ENCODE results near the gene BEST1. TPM values are rescaled to one million over a fixed set of nuclear protein-coding genes. Genes with fewer than 3 reads are reported as not detected.

Gene BEST1
- total and polyA plus RNA-seq, 2 of the 13 experiments (the other 11 are each of a cell fraction or from before 2014, with no cell fraction given): 0.09 to 0.65 TPM

GRCh38 chr11:61967116-61967923, 17.2 kb downstream of the BEST1 start, which contains the start of gene FTH1 (continued):
- no peak for TF ChIP-seq ZBTB4 (CRISPR knock-in tag; IDR thresholded peaks at IDR 0.05; ENCODE audit: borderline replicate concordance)
- TF ChIP-seq ELF1 (CRISPR knock-in tag; IDR thresholded peaks at IDR 0.05): no peak
- peak in 1 of 2 experiments; percentile 69; a peak in 3 of 4 replicates for TF ChIP-seq HMGXB4 (CRISPR knock-in tag; IDR thresholded peaks at IDR 0.05; ENCODE audit: borderline replicate concordance in 1 of 2, low read depth in 1 of 2)
- TF ChIP-seq HOXD1 (CRISPR knock-in tag; IDR thresholded peaks at IDR 0.05): peak; percentile 55; the same call in 1 of the 2 replicates
- TF ChIP-seq ZBTB1 (CRISPR knock-in tag; IDR thresholded peaks at IDR 0.05; ENCODE audit: borderline replicate concordance): no peak
- TF ChIP-seq ZNF263 (CRISPR knock-in tag; IDR thresholded peaks at IDR 0.05): no peak
- peak; percentile 21; the same call in 1 of the 2 replicates for TF ChIP-seq GLI4 (CRISPR knock-in tag; IDR thresholded peaks at IDR 0.05; ENCODE audit: borderline replicate concordance)
- peak; percentile 88 for TF ChIP-seq POGK (CRISPR knock-in tag; conservative IDR thresholded peaks at IDR 0.05)
- TF ChIP-seq SATB2 (CRISPR knock-in tag; IDR thresholded peaks at IDR 0.05): peak; percentile 48; the same call in 1 of the 2 replicates
- no peak for TF ChIP-seq TERF1 (CRISPR knock-in tag; IDR thresholded peaks at IDR 0.05)
- no peak for TF ChIP-seq ZNF564 (CRISPR knock-in tag; IDR thresholded peaks at IDR 0.05)
- TF ChIP-seq TSC22D2 (CRISPR knock-in tag; IDR thresholded peaks at IDR 0.05; ENCODE audit: borderline replicate concordance): no peak
- no peak for TF ChIP-seq MATR3 (CRISPR knock-in tag; IDR thresholded peaks at IDR 0.05)
- no peak; the same call in 1 of the 2 replicates for TF ChIP-seq TMF1 (CRISPR knock-in tag; IDR thresholded peaks at IDR 0.05; ENCODE audit: low read depth)
- TF ChIP-seq ZNF138 (CRISPR knock-in tag; IDR thresholded peaks at IDR 0.05; ENCODE audit: low read depth): 0 out of 2 replicates have a peak, but pooled peaks have one; percentile 74
- TF ChIP-seq ZNF230 (CRISPR knock-in tag; IDR thresholded peaks at IDR 0.05): no peak; the same call in 1 of the 2 replicates
- no peak for TF ChIP-seq ZNF629 (CRISPR knock-in tag; conservative IDR thresholded peaks at IDR 0.05)
- peak; percentile 84 for TF ChIP-seq SRSF4 (IDR thresholded peaks at IDR 0.05; ENCODE audit: low read depth, low read length, poor library complexity, severe bottlenecking)
- no peak for TF ChIP-seq EHMT2 (IDR thresholded peaks at IDR 0.05; ENCODE audit: borderline replicate concordance, low read depth, low read length)
